ENCODE measurements around the gene CEP95. TPM values are rescaled to one million over a fixed set of nuclear protein-coding genes. Genes with fewer than 3 reads are reported as not detected.
"Not testable (repeated sequence)": the region's sequence is repeated elsewhere in the genome, so short reads cannot be mapped to it uniquely, and the experiment has no call there.

The CEP95 gene
- total RNA-seq, 3 donors from 2014 or later = 56.5 to 74.4 (median 73.2) TPM

GRCh38 chr17:64574646-64575045 is 67.9 kb downstream of the CEP95 start:
- H3K36me3 ChIP-seq = no peaks in the 10 kb centered on the region
- DNase-seq (ENCODE audit: low spot score in 2 of 2) = no peak

GRCh38 chr17:64575431-64575830 is 68.7 kb downstream of the CEP95 start:
- no peaks in the 10 kb centered on the region for H3K27me3 ChIP-seq
- no peak overlapping the region for H3K27ac ChIP-seq
- no peaks in the 10 kb centered on the region for H3K9me3 ChIP-seq
- intact Hi-C loops (cut with DNase I; ENCODE audit: low total_unique reads) = no loop called here
- TF ChIP-seq POLR2A (IDR thresholded peaks at IDR 0.05) = no peak
- no peak for TF ChIP-seq CTCF (IDR thresholded peaks at IDR 0.05)
- TF ChIP-seq POLR2AphosphoS5 (IDR thresholded peaks at IDR 0.05) = no peak
- no peak for DNase-seq (ENCODE audit: low spot score in 2 of 2)
- H3K4me3 ChIP-seq = no peak overlapping the region
- no peaks in the 10 kb centered on the region for H3K4me1 ChIP-seq
- H3K36me3 ChIP-seq = no peaks in the 10 kb centered on the region

More at GRCh38 chr17:64574646-64575045, 67.9 kb downstream of the CEP95 start:
- intact Hi-C loops (cut with DNase I; ENCODE audit: low total_unique reads) = no loop called here
- no peak for TF ChIP-seq POLR2A (IDR thresholded peaks at IDR 0.05)
- no peak for TF ChIP-seq CTCF (IDR thresholded peaks at IDR 0.05)
- TF ChIP-seq POLR2AphosphoS5 (IDR thresholded peaks at IDR 0.05) = no peak
- no peak overlapping the region for H3K27ac ChIP-seq
- H3K4me1 ChIP-seq = no peaks in the 10 kb centered on the region
- H3K9me3 ChIP-seq = no peaks in the 10 kb centered on the region
- H3K4me3 ChIP-seq = no peak overlapping the region
- no peaks in the 10 kb centered on the region for H3K27me3 ChIP-seq

GRCh38 chr17:64577025-64577424 is 70.2 kb downstream of the CEP95 start:
- H3K9me3 ChIP-seq; intact Hi-C loops (cut with DNase I; ENCODE audit: low total_unique reads); H3K4me3 ChIP-seq; H3K36me3 ChIP-seq; H3K4me1 ChIP-seq; H3K27ac ChIP-seq; DNase-seq (ENCODE audit: low spot score in 2 of 2); H3K27me3 ChIP-seq: not testable (repeated sequence)

GRCh38 chr17:64579917-64580316 is 73.1 kb downstream of the CEP95 start:
- intact Hi-C loops (cut with DNase I; ENCODE audit: low total_unique reads) = no loop called here
- Histone ChIP-seq H3K4me1 (no peaks in the 10 kb centered on the region), H3K9me3 (no peaks in the 10 kb centered on the region), H3K4me3 (no peak overlapping the region), H3K27ac (no peak overlapping the region), H3K36me3 (no peaks in the 10 kb centered on the region), H3K27me3 (no peaks in the 10 kb centered on the region)
- no peak for DNase-seq (ENCODE audit: low spot score in 2 of 2)
- TF ChIP-seq CTCF (IDR thresholded peaks at IDR 0.05) (no peak), POLR2A (IDR thresholded peaks at IDR 0.05) (no peak), POLR2AphosphoS5 (IDR thresholded peaks at IDR 0.05) (no peak)

GRCh38 chr17:64580384-64581315 is 73.9 kb downstream of the CEP95 start:
- no peak for DNase-seq (ENCODE audit: low spot score in 2 of 2)
- Histone ChIP-seq H3K27me3 (no peaks in the 10 kb centered on the region), H3K27ac (no peak overlapping the region), H3K36me3 (no peaks in the 10 kb centered on the region), H3K9me3 (no peaks in the 10 kb centered on the region), H3K4me1 (no peaks in the 10 kb centered on the region), H3K4me3 (no peak overlapping the region)
- TF ChIP-seq POLR2A (IDR thresholded peaks at IDR 0.05) (no peak), CTCF (IDR thresholded peaks at IDR 0.05) (no peak), POLR2AphosphoS5 (IDR thresholded peaks at IDR 0.05) (no peak)
- intact Hi-C loops (cut with DNase I; ENCODE audit: low total_unique reads) = no loop called here
